Middle frontal gyrus (tissue), 1 donor: ENCODE results near the gene KRT74.

ENCODE experiments used
- DNase-seq: peaks from one replicate; pipeline ENCODE4 v3.0.0-alpha.2; 2015; ENCODE audit warnings: low spot score; ENCODE audit errors: extremely low spot score

KRT74 gene

GRCh38 chr12:52575948-52576347 lies 2.3 kb upstream of the KRT74 start:
- DNase-seq: no peak

DNA sequence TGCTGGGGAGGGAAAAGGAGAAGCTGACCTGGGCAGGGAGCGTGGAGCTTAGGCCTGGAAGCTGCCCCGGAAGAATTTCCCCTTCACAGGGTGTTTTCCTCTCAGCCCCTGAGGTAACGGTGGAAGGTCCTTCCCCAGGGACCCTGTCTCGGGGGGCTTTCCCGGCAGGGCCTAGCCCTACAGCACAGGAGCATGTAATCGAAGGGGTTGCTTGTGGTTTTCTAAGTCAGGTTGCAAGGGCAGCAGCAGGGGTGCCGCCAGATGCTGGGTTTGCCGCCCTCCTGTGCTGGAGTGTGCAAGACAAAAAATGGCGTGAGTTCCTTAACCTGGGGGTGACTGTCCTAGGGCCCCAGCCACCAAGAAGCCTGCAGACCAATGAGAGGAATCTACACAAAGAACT lies 1.6 kb upstream of the KRT74 start:
- DNase-seq: no peak

GRCh38 chr12:52573306-52573705 lies 337 bp downstream of the KRT74 start:
- DNase-seq: no peak

GRCh38 chr12:52570511-52570910 lies 3.1 kb downstream of the KRT74 start:
- DNase-seq: no peak

- no peak for DNase-seq
Measured at GRCh38 chr12:52568111-52568510, 5.5 kb downstream of the KRT74 start.

- DNase-seq: no peak
Measured at GRCh38 chr12:52566847-52567291, 6.8 kb downstream of the KRT74 start.

DNA sequence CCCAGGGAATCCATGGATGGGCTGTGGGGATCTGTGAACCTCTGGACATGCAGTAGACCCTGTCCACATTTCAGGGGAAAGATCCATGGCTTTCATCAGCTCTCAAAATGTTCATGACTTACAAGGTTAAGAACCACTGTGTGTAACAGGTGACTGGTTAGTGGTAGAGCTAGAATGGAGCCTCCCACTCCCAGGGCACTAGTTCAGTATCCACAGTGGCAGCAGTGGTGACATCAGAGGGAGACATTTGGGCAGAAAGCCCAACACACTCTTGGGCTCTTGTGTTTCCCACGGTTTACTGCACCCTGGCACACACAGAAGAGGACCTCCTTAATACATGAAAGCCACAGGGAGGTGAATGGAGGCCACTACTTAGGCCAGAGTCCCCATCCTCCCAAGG lies 9.1 kb downstream of the KRT74 start:
- no peak for DNase-seq

DNA sequence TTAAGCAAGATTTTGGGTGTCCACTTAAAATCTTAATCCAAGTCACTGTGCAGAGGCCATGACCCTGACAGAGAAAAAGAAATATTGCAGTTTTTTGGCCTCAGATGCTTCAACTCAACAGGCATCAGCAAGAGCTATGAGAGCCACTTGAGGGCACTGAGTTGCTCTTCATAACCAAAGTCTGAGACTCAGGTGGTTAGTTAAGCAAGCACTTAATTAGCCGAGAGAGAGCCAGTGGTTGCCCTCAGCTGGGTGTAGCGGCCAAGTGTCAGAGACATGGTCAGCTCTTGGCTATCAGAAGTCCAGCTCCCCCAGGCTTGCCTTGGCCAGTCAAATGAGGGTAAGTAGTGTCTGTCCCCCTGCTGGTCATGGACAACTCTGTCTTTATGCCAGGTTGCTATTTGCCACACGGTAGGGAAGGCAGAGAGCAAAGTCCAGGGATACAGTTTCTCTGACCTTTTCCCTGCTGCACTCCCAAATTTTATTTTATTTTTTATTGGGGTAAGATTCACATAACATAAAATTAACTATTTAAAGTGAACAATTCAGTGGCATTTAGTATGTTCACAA lies 11.7 kb downstream of the KRT74 start:
- no peak for DNase-seq

- no peak for DNase-seq
Measured at GRCh38 chr12:52559979-52560378, 13.7 kb downstream of the KRT74 start.

- no peak for DNase-seq
Measured at GRCh38 chr12:52558781-52559445, 14.7 kb downstream of the KRT74 start.

- no peak for DNase-seq
Measured at GRCh38 chr12:52557476-52557875, 16.2 kb downstream of the KRT74 start.

- no peak for DNase-seq
Measured at GRCh38 chr12:52555577-52555976, 18.1 kb downstream of the KRT74 start.

- DNase-seq: no peak
Measured at GRCh38 chr12:52552681-52553195, 20.9 kb downstream of the KRT74 start, which contains the start of gene KRT71. KRT71 (minus strand) TSS chr12:52553145; CDS start chr12:52553077, 68 bp downstream.

DNA sequence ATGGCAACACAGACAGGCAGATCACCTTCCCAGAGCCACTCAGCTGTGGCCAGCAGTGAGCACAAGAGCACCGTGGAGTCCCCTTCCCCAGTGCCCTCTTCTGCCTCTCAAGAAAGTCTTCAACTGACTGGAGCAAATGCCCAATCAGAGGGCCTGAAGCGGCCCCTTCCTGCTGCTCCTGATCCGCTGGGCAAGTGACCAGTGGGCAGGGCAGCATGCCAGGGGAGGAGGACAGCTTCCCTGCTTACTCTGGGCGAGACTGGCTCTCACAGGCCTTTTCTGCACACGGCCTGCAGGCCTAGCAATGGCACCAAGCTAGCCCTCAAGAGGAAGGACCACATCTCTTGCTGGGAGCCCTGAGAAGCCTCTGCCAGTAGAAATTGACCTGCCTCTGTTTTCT lies 21.6 kb downstream of the KRT74 start:
- DNase-seq: no peak

DNA sequence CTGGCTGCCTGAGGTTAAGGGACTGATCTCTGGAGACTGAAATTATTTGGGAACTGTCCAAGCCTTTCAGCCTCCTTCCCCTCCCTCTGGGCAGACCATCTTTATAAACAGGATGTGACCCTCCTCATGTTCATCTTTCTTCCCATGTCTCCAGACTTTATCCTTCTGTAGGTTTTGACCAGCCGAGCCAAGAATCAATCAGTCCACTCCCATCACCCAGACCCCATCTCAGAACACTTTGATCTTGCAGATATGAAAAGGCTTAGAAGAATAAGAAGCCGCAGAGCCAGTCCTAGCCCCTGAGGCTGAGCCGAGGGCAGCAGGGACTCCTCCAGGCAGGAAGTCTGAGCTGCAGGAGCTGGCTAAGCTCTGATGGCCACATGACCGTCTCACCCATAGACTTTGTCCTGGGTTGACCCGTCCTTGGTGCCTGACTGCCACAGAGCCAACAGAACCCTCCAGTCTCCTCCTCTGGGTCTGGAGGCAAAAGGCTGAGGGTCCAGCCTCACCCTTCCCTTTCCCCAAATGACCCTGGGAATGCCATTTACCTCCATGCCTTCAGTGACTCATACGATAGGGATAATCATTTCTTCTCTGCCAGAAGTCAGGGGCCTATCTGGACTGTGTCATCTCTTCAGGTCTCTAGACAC lies 22.3 kb downstream of the KRT74 start:
- no peak for DNase-seq

- no peak for DNase-seq
Measured at GRCh38 chr12:52546126-52546525, 27.5 kb downstream of the KRT74 start.

- no peak for DNase-seq
Measured at GRCh38 chr12:52543985-52544883, 29.4 kb downstream of the KRT74 start.

DNA sequence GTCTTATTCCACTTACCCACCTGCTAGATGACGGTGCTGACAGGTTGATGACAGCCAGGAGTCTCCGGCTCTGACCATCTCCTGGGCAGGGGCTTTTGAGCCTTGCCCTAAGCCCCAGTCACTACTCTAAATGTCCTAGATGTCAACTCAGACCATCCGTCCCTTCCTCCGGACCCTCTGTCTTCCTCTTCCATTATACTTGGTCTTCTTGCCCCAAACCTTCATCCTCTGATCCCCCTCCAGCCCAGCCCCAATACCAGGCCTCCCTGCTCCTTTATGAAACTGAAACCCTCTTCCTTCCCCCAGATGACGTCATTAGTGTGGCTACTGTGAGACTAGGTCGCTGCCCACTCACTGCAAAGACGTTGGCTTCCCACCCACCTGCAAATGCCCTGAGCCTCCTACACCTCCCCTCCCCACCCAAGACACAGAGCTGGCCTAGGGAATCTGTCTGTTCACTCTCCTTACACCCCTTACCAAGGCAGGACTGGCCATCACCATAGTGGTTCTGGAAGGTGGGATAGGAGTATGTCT lies 30.8 kb downstream of the KRT74 start:
- DNase-seq: no peak

GRCh38 chr12:52542157-52542556 lies 31.5 kb downstream of the KRT74 start:
- DNase-seq: no peak

GRCh38 chr12:52541709-52542108 lies 31.9 kb downstream of the KRT74 start:
- no peak for DNase-seq

DNA sequence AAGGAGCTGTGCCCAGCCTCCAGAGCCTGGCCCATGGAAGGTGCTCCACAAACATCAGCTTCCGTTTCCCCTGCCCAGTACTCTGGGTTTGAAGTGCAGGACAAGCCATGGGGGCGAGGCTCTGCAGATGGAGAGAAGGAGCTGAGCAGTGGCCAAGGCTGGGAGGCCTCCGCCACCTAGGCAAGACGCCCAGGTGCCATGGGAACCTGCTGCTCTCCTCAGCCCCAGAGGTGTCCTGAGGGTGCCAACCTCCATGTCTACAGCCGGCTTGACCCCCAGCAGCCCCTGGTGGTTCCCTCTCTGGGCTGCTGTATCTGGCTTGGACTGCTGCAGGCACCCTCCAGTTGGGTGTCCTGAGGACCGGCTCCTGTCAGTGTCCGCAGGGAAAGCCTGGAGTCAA lies 33.1 kb downstream of the KRT74 start:
- no peak for DNase-seq
